ENCODE measurements around the gene PTPRJ. TPM values are rescaled to one million over a fixed set of nuclear protein-coding genes. Genes with fewer than 3 reads are reported as not detected.

The PTPRJ gene
- polyA plus RNA-seq, 1 donor: 26.4 TPM

GRCh38 chr11:47967577-47968525 is 12.5 kb upstream of the PTPRJ start:
- Histone ChIP-seq H3K27me3 (ENCODE audit: control insufficient read depth, insufficient read depth, low read length) (no peaks in the 10 kb centered on the region), H3K9me3 (ENCODE audit: control insufficient read depth, low read depth, low read length) (no peaks in the 10 kb centered on the region), H3K4me1 (ENCODE audit: control insufficient read depth, insufficient read depth, low read length) (peaks cover 3% of the 10 kb centered on the region), H3K27ac (ENCODE audit: low read length) (no peak overlapping the region), H3K36me3 (ENCODE audit: control insufficient read depth, insufficient read depth, low read length) (no peaks in the 10 kb centered on the region), H3K4me3 (ENCODE audit: low read length) (no peak overlapping the region)
- DNase-seq: no peak
- 83% methylated on average over 1 of the region's 9 CpGs for WGBS (ENCODE audit: insufficient coverage, low lambda C conversion rate)

- H3K4me1 ChIP-seq (ENCODE audit: control insufficient read depth, insufficient read depth, low read length): peaks cover 3% of the 10 kb centered on the region
- no peaks in the 10 kb centered on the region for H3K36me3 ChIP-seq (ENCODE audit: control insufficient read depth, insufficient read depth, low read length)
- no peak overlapping the region for H3K27ac ChIP-seq (ENCODE audit: low read length)
- no CpG with 5 or more reads among the region's 8 CpGs for WGBS (ENCODE audit: insufficient coverage, low lambda C conversion rate)
- no peaks in the 10 kb centered on the region for H3K27me3 ChIP-seq (ENCODE audit: control insufficient read depth, insufficient read depth, low read length)
- DNase-seq: peak in 1 of 2 donors; percentile 22
- H3K9me3 ChIP-seq (ENCODE audit: control insufficient read depth, low read depth, low read length): no peaks in the 10 kb centered on the region
- no peak overlapping the region for H3K4me3 ChIP-seq (ENCODE audit: low read length)
These were observed 11.0 kb upstream of the PTPRJ start for GRCh38 chr11:47969401-47969800.

GRCh38 chr11:47971501-47971900 is 8.9 kb upstream of the PTPRJ start:
- H3K27ac ChIP-seq (ENCODE audit: low read length): no peak overlapping the region
- H3K36me3 ChIP-seq (ENCODE audit: control insufficient read depth, insufficient read depth, low read length): no peaks in the 10 kb centered on the region
- no peak for DNase-seq
- H3K9me3 ChIP-seq (ENCODE audit: control insufficient read depth, low read depth, low read length): no peaks in the 10 kb centered on the region
- peaks cover 3% of the 10 kb centered on the region for H3K4me1 ChIP-seq (ENCODE audit: control insufficient read depth, insufficient read depth, low read length)
- H3K27me3 ChIP-seq (ENCODE audit: control insufficient read depth, insufficient read depth, low read length): no peaks in the 10 kb centered on the region
- no CpG with 5 or more reads among the region's 4 CpGs for WGBS (ENCODE audit: insufficient coverage, low lambda C conversion rate)
- H3K4me3 ChIP-seq (ENCODE audit: low read length): no peak overlapping the region

- no peaks in the 10 kb centered on the region for H3K27me3 ChIP-seq (ENCODE audit: control insufficient read depth, insufficient read depth, low read length)
- no peak overlapping the region for H3K27ac ChIP-seq (ENCODE audit: low read length)
- DNase-seq: no peak
- H3K4me3 ChIP-seq (ENCODE audit: low read length): no peak overlapping the region
- WGBS (ENCODE audit: insufficient coverage, low lambda C conversion rate): no CpG with 5 or more reads among the region's 4 CpGs
- H3K9me3 ChIP-seq (ENCODE audit: control insufficient read depth, low read depth, low read length): no peaks in the 10 kb centered on the region
- no peaks in the 10 kb centered on the region for H3K36me3 ChIP-seq (ENCODE audit: control insufficient read depth, insufficient read depth, low read length)
- H3K4me1 ChIP-seq (ENCODE audit: control insufficient read depth, insufficient read depth, low read length): peaks cover 3% of the 10 kb centered on the region
These were observed 7.2 kb upstream of the PTPRJ start for GRCh38 chr11:47973173-47973572.

- 71% methylated on average over 1 of the region's 2 CpGs for WGBS (ENCODE audit: insufficient coverage, low lambda C conversion rate)
- H3K4me3 ChIP-seq (ENCODE audit: low read length): no peak overlapping the region
- H3K27me3 ChIP-seq (ENCODE audit: control insufficient read depth, insufficient read depth, low read length): no peaks in the 10 kb centered on the region
- H3K9me3 ChIP-seq (ENCODE audit: control insufficient read depth, low read depth, low read length): no peaks in the 10 kb centered on the region
- peaks cover 12% of the 10 kb centered on the region for H3K4me1 ChIP-seq (ENCODE audit: control insufficient read depth, insufficient read depth, low read length)
- no peak overlapping the region for H3K27ac ChIP-seq (ENCODE audit: low read length)
- no peaks in the 10 kb centered on the region for H3K36me3 ChIP-seq (ENCODE audit: control insufficient read depth, insufficient read depth, low read length)
- no peak for DNase-seq
These were observed 3.4 kb upstream of the PTPRJ start for GRCh38 chr11:47976931-47977330.

GRCh38 chr11:47977623-47978022 is 2.7 kb upstream of the PTPRJ start:
- Histone ChIP-seq H3K9me3 (ENCODE audit: control insufficient read depth, low read depth, low read length) (no peaks in the 10 kb centered on the region), H3K4me3 (ENCODE audit: low read length) (no peak overlapping the region), H3K27me3 (ENCODE audit: control insufficient read depth, insufficient read depth, low read length) (no peaks in the 10 kb centered on the region), H3K4me1 (ENCODE audit: control insufficient read depth, insufficient read depth, low read length) (peaks cover 17% of the 10 kb centered on the region), H3K36me3 (ENCODE audit: control insufficient read depth, insufficient read depth, low read length) (no peaks in the 10 kb centered on the region), H3K27ac (ENCODE audit: low read length) (no peak overlapping the region)
- DNase-seq: no peak
- no CpG with 5 or more reads among the region's 5 CpGs for WGBS (ENCODE audit: insufficient coverage, low lambda C conversion rate)

GRCh38 chr11:47979378-47980087 is 826 bp upstream of the PTPRJ start:
- Histone ChIP-seq H3K4me1 (ENCODE audit: control insufficient read depth, insufficient read depth, low read length) (peaks cover 32% of the 10 kb centered on the region), H3K4me3 (ENCODE audit: low read length) (peak overlapping the region; percentile 53), H3K36me3 (ENCODE audit: control insufficient read depth, insufficient read depth, low read length) (no peaks in the 10 kb centered on the region), H3K27me3 (ENCODE audit: control insufficient read depth, insufficient read depth, low read length) (no peaks in the 10 kb centered on the region), H3K27ac (ENCODE audit: low read length) (peak overlapping the region; percentile 90), H3K9me3 (ENCODE audit: control insufficient read depth, low read depth, low read length) (no peaks in the 10 kb centered on the region)
- DNase-seq: peak in 1 of 2 donors; percentile 72
- no CpG with 5 or more reads among the region's 18 CpGs for WGBS (ENCODE audit: insufficient coverage, low lambda C conversion rate)

GRCh38 chr11:47980907-47981621 is 705 bp downstream of the PTPRJ start:
- peaks cover 41% of the 10 kb centered on the region for H3K4me1 ChIP-seq (ENCODE audit: control insufficient read depth, insufficient read depth, low read length)
- H3K27ac ChIP-seq (ENCODE audit: low read length): peak overlapping the region; percentile 43
- H3K9me3 ChIP-seq (ENCODE audit: control insufficient read depth, low read depth, low read length): no peaks in the 10 kb centered on the region
- peak in 1 of 2 donors; percentile 69 for DNase-seq
- peak overlapping the region; percentile 62 for H3K4me3 ChIP-seq (ENCODE audit: low read length)
- no peaks in the 10 kb centered on the region for H3K36me3 ChIP-seq (ENCODE audit: control insufficient read depth, insufficient read depth, low read length)
- no peaks in the 10 kb centered on the region for H3K27me3 ChIP-seq (ENCODE audit: control insufficient read depth, insufficient read depth, low read length)
- WGBS (ENCODE audit: insufficient coverage, low lambda C conversion rate): no CpG with 5 or more reads among the region's 82 CpGs

- no peaks in the 10 kb centered on the region for H3K36me3 ChIP-seq (ENCODE audit: control insufficient read depth, insufficient read depth, low read length)
- peak in 1 of 2 donors; percentile 24 for DNase-seq
These were observed 1.5 kb downstream of the PTPRJ start for GRCh38 chr11:47981667-47982404.

GRCh38 chr11:47982616-47983015 is 2.3 kb downstream of the PTPRJ start:
- Histone ChIP-seq H3K9me3 (ENCODE audit: control insufficient read depth, low read depth, low read length) (no peaks in the 10 kb centered on the region), H3K4me1 (ENCODE audit: control insufficient read depth, insufficient read depth, low read length) (peaks cover 56% of the 10 kb centered on the region), H3K27ac (ENCODE audit: low read length) (peak overlapping the region; percentile 80), H3K36me3 (ENCODE audit: control insufficient read depth, insufficient read depth, low read length) (no peaks in the 10 kb centered on the region), H3K4me3 (ENCODE audit: low read length) (no peak overlapping the region), H3K27me3 (ENCODE audit: control insufficient read depth, insufficient read depth, low read length) (no peaks in the 10 kb centered on the region)
- DNase-seq: no peak

More at GRCh38 chr11:47981667-47982404, 1.5 kb downstream of the PTPRJ start:
- peak overlapping the region; percentile 62 for H3K4me3 ChIP-seq (ENCODE audit: low read length)
- peaks cover 49% of the 10 kb centered on the region for H3K4me1 ChIP-seq (ENCODE audit: control insufficient read depth, insufficient read depth, low read length)
- H3K9me3 ChIP-seq (ENCODE audit: control insufficient read depth, low read depth, low read length): no peaks in the 10 kb centered on the region
- no CpG with 5 or more reads among the region's 17 CpGs for WGBS (ENCODE audit: insufficient coverage, low lambda C conversion rate)
- no peaks in the 10 kb centered on the region for H3K27me3 ChIP-seq (ENCODE audit: control insufficient read depth, insufficient read depth, low read length)
- peak overlapping the region; percentile 43 for H3K27ac ChIP-seq (ENCODE audit: low read length)
